ENCODE results near the gene EVC2.

EVC2 gene

DNA sequence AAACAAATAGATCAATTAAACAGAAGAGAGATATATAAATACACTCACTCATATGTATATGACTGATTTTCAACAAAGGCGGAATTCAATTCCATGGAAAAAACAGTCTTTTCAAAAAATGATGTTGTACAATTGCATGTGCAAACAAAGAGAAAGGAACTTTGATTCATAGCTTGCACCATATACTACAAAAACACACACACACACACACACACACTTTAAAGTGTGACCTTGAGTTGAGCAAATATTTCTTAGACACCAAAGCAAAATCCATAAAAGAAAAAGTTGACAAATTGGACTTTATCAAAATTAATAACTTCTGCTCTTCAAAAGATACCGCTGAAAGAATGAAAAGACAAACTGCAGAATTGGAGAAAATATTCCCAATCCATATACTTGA is 168.8 kb downstream of the EVC2 start:
- H3K4me3 ChIP-seq, result no peak overlapping the region
- TF ChIP-seq Cebpa-rat (IDR thresholded peaks at IDR 0.05), result no peak
- H3K36me3 ChIP-seq, result peaks cover 0 to 8% (median 0%) of the 10 kb centered on the region in 11 experiments; a peak in 2 of 22 replicates
- H3K4me2 ChIP-seq, result no peak overlapping the region
- no peak overlapping the region for H3K9ac ChIP-seq
- no peaks in the 10 kb centered on the region for H4K20me1 ChIP-seq
- no peaks in the 10 kb centered on the region for H3K4me1 ChIP-seq
- peaks cover 5 to 13% (median 12%) of the 10 kb centered on the region in 11 experiments; a peak in 17 of 22 replicates for H3K9me3 ChIP-seq (replicated peaks in 1 of 11)
- no peaks in the 10 kb centered on the region for H3K27me3 ChIP-seq
- H3K27ac ChIP-seq, result no peak overlapping the region

DNA sequence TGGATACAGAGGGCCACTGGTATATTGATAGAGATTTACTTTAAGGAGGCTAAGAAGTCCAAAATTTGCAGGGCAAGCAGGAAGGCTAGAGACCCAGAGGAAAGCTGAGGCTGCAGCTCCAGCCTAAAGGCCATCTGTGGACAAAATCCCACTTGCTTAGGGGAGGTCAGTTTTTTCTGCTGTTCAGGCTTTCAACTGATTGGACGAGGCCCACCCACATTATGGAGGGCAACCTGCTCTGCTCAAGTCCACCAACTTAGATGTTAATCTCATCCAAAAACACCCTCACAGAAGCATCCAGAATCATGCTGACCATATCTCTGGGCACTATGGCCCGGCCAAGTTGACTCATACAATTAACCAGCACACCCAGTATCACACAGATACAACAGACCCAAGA is 176.3 kb downstream of the EVC2 start:
- Histone ChIP-seq H3K27me3 (no peaks in the 10 kb centered on the region), H3K4me3 (no peak overlapping the region), H3K36me3 (peaks cover 0 to 24% (median 0%) of the 10 kb centered on the region in 11 experiments; a peak in 4 of 22 replicates), H3K4me1 (no peaks in the 10 kb centered on the region), H3K27ac (no peak overlapping the region), H3K4me2 (no peak overlapping the region), H3K9me3 (replicated peaks in 1 of 11) (peaks cover 5 to 13% (median 12%) of the 10 kb centered on the region in 11 experiments; a peak in 17 of 22 replicates), H3K9ac (no peak overlapping the region), H4K20me1 (no peaks in the 10 kb centered on the region)
- no peak for TF ChIP-seq Cebpa-rat (IDR thresholded peaks at IDR 0.05)

DNA sequence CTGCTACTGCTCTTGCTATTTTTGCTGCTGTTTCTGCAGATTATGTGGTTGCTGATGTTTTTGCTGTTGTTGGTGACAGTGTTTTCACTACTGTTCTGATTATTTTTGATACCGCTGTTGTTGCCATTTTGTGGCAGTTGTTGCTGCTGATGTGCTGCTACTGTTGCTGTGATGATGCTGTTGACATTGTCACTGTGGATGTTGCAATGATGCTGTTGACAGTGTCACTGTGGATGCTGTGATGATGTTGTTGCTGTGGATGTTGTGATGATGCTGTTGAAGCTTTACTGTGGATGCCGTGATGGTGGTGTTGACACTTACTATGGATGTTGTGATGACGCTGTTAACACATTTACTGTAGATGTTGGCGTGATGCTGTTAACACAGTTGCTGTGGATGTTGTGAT is 180.3 kb downstream of the EVC2 start:
- Histone ChIP-seq H3K27me3 (no peaks in the 10 kb centered on the region), H3K4me2 (no peak overlapping the region), H3K9me3 (replicated peaks in 1 of 11) (peaks cover 0 to 15% (median 5%) of the 10 kb centered on the region in 11 experiments; a peak in 10 of 22 replicates), H3K4me3 (no peak overlapping the region), H3K9ac (no peak overlapping the region), H3K4me1 (no peaks in the 10 kb centered on the region), H4K20me1 (no peaks in the 10 kb centered on the region), H3K27ac (no peak overlapping the region), H3K36me3 (peaks cover 0 to 8% (median 0%) of the 10 kb centered on the region in 11 experiments; a peak in 3 of 22 replicates)
- TF ChIP-seq Cebpa-rat (IDR thresholded peaks at IDR 0.05), result no peak

DNA sequence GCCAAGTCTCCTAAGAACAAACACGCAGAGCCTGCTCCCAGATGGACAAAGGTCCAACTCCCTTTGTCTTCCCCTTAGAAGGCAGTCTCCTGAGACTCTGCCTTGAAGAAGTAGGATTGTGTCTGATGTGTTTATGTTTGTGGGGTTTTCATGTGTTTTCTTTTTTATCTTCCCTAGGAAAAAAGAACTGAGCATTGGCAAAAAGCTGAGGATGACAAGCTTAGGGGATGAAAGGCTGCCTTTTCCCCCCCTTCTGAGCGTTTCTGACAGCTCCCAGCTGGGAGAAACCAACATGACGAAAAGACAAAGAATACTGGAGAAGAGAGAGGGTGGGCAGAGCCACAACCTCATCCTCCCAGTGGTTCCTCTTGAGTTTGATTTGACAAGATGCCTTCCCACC is 181.1 kb downstream of the EVC2 start:
- H3K4me2 ChIP-seq, result no peak overlapping the region
- no peaks in the 10 kb centered on the region for H3K4me1 ChIP-seq
- H3K27me3 ChIP-seq, result no peaks in the 10 kb centered on the region
- peaks cover 0 to 8% (median 0%) of the 10 kb centered on the region in 11 experiments; a peak in 3 of 22 replicates for H3K36me3 ChIP-seq
- H3K9ac ChIP-seq, result no peak overlapping the region
- peaks cover 0 to 15% (median 5%) of the 10 kb centered on the region in 11 experiments; a peak in 10 of 22 replicates for H3K9me3 ChIP-seq (replicated peaks in 1 of 11)
- no peak overlapping the region for H3K4me3 ChIP-seq
- TF ChIP-seq Cebpa-rat (IDR thresholded peaks at IDR 0.05), result no peak
- no peak overlapping the region for H3K27ac ChIP-seq
- no peaks in the 10 kb centered on the region for H4K20me1 ChIP-seq

DNA sequence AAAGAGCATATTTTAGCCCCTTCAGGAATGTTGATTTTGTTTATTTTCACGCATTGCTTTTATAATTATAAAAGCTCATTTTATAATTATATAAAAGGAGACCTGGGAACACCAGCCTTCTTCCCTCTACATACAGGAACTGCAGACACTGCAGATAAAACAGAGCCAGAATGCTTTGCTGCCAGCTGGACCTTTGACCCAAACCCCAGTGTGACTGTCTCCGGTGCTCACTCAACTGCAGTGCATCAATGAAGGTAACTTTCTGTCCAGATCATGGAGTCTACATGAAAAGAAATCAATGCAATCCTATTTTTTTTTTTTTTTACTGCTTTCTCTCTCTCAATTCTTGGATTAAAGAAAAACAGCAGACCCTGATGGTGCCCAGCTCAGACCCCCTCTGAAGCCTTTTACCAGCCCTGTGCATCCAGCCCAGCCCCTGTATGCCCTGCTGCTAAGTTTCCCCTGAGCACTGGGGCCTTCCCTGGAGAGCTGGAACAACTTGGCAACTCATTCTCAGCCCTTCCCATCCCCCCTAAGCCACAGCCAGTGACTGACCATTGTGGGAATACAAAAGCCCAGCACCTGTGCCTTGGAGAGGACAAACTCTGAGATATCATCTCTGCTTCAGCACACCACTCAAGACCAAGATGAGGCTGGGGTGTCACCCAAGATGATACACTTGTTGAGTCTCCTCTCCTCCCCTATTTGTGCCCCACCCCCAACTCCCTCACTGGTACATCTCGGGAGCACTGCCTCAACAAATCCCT is 182.1 kb downstream of the EVC2 start:
- no peak overlapping the region for H3K27ac ChIP-seq
- H3K9me3 ChIP-seq (replicated peaks in 1 of 11), result peaks cover 0 to 15% (median 5%) of the 10 kb centered on the region in 11 experiments; a peak in 10 of 22 replicates
- H3K36me3 ChIP-seq, result peaks cover 0 to 6% (median 0%) of the 10 kb centered on the region in 11 experiments; a peak in 2 of 22 replicates
- H4K20me1 ChIP-seq, result no peaks in the 10 kb centered on the region
- no peak overlapping the region for H3K9ac ChIP-seq
- no peak overlapping the region for H3K4me3 ChIP-seq
- H3K4me1 ChIP-seq, result no peaks in the 10 kb centered on the region
- no peak for TF ChIP-seq Cebpa-rat (IDR thresholded peaks at IDR 0.05)
- H3K27me3 ChIP-seq, result no peaks in the 10 kb centered on the region
- H3K4me2 ChIP-seq, result no peak overlapping the region

DNA sequence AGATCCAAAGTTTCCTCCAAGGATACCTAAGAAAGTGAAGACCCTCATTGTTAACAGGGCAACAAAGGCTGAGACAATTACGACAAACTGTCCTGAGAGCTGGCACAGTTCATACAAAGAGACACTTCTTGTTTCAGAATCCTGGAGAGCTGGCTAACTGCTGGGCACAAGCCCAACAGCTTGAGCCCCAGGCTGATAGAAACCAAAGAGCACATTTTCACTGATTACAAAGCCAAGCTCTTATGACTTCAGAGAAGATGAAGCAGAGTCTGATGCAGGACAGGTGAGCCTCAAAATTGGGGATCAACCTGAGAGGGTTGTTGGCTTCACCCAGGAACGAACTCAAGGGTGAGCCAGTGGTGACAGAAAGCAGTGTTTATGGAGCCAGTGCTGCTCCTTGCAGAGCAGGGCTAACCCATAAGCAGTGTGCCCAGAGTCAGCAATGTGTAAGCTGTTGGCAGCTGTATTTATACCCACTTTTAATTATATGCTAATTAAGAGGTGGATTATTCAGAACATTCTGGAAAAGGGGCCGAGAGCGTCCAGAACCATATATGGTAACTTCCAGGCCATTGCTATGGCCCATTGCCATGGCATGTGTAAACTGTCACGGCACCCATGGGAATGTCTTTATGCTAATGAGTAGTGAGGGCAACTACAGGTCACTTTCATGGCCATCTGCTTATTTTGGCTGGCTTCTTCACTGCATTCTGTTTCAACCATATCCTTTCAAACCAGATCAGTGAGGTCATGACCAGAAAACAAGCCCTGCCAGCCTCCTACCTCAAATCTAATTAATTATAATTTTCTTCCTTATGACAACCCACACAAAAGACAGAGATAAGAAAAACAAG is 183.7 kb downstream of the EVC2 start:
- no peak overlapping the region for H3K4me3 ChIP-seq
- H3K27ac ChIP-seq, result no peak overlapping the region
- no peaks in the 10 kb centered on the region for H4K20me1 ChIP-seq
- TF ChIP-seq Cebpa-rat (IDR thresholded peaks at IDR 0.05), result no peak
- no peaks in the 10 kb centered on the region for H3K27me3 ChIP-seq
- no peaks in the 10 kb centered on the region for H3K36me3 ChIP-seq
- H3K9me3 ChIP-seq (replicated peaks in 1 of 11), result peaks cover 0 to 15% (median 5%) of the 10 kb centered on the region in 11 experiments; a peak in 10 of 22 replicates
- H3K4me1 ChIP-seq, result no peaks in the 10 kb centered on the region
- no peak overlapping the region for H3K4me2 ChIP-seq
- no peak overlapping the region for H3K9ac ChIP-seq

DNA sequence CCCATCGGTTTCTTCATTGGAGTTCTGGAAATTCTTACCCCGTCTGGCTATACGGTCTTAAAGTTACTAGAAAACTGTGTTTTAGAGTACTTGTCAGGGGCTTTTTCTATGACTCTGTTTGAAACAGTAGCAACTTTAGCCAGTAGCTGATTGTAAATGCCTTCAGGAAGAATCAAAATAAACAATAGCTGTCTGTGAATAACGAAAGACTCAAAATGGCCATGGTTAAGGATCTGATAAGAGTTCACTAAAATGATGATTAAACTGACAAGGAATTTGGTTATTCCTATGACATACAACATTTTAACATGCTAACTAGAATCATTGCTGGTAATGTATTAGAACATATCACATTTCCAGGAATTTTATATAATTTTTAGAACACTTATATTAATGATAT is 191.0 kb downstream of the EVC2 start:
- no peak for TF ChIP-seq Cebpa-rat (IDR thresholded peaks at IDR 0.05)
- Histone ChIP-seq H3K27me3 (no peaks in the 10 kb centered on the region), H3K4me3 (no peak overlapping the region), H3K27ac (no peak overlapping the region), H3K4me2 (no peak overlapping the region), H4K20me1 (no peaks in the 10 kb centered on the region), H3K9me3 (replicated peaks in 1 of 11) (peaks cover 0 to 20% (median 12%) of the 10 kb centered on the region in 11 experiments; a peak in 13 of 22 replicates), H3K36me3 (no peaks in the 10 kb centered on the region), H3K9ac (no peak overlapping the region), H3K4me1 (no peaks in the 10 kb centered on the region)

DNA sequence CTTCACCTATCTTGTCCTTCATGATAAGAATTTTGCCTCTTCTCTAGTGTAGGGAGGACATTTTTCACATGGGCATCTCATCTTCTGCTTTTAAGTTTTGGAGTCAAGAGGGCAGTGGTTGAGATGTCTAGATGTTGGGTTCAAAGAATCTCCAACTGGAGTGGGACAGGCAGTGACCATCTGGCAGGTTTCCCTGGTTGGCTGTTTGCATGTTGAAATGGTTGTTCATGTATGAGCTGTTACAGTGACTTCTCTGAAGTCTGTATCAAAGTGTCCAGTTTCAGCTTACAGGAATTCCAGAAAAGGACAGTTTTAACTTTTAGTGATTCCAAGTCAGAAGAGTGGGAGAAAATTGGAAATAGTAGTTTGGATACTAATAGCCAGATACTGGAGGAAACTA is 192.7 kb downstream of the EVC2 start:
- Histone ChIP-seq H3K27me3 (no peaks in the 10 kb centered on the region), H4K20me1 (no peaks in the 10 kb centered on the region), H3K9me3 (replicated peaks in 1 of 11) (peaks cover 5 to 30% (median 19%) of the 10 kb centered on the region in 11 experiments; a peak in 18 of 22 replicates), H3K4me3 (no peak overlapping the region), H3K27ac (no peak overlapping the region), H3K4me1 (no peaks in the 10 kb centered on the region), H3K4me2 (no peak overlapping the region), H3K9ac (no peak overlapping the region), H3K36me3 (no peaks in the 10 kb centered on the region)
- no peak for TF ChIP-seq Cebpa-rat (IDR thresholded peaks at IDR 0.05)

All from BLaER1 treated with 17β-estradiol and CSF1 and Interleukin-3, amounts not matched to agents 10 nM and 100 nM (cell line).